ENCODE results near the gene SUSD4.
"Not testable (repeated sequence)": the region's sequence is repeated elsewhere in the genome, so short reads cannot be mapped to it uniquely, and the experiment has no call there.

The SUSD4 gene

DNA sequence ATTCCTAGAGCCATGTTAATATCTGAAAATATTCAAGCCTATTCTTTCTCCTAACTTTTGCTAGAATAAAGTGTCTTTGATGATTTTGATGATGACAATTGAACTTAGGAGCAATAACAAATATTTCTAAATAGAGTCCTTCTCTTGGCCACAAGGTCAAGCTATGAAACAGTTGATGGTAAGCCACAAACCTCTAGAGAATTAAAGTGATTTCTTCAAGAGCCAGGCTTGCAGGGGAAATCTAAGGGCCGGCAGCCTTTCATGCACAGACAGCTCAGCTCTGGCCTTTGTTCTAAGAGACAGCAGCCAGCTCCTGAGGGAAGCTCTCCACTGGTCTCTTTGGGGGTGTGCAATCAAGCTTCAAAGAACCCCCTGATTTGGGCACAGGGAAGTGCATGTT, 59.0 kb downstream of the SUSD4 start:
- Mint-ChIP-seq H3K27me3 (no peaks in the 10 kb centered on the region), H3K4me3 (no peak overlapping the region), H3K9me3 (ENCODE audit: low read depth) (peaks cover 6% of the 10 kb centered on the region), H3K4me1 (ENCODE audit: low read depth) (peaks cover 37% of the 10 kb centered on the region), H3K36me3 (no peaks in the 10 kb centered on the region), H3K27ac (no peak overlapping the region)

- H3K27ac Mint-ChIP-seq, result peak overlapping the region; percentile 62
- H3K9me3 Mint-ChIP-seq (ENCODE audit: low read depth), result peaks cover 6% of the 10 kb centered on the region
- peaks cover 33% of the 10 kb centered on the region for H3K4me1 Mint-ChIP-seq (ENCODE audit: low read depth)
- H3K36me3 Mint-ChIP-seq, result no peaks in the 10 kb centered on the region
- H3K4me3 Mint-ChIP-seq, result peak overlapping the region; percentile 45
- no peaks in the 10 kb centered on the region for H3K27me3 Mint-ChIP-seq
Observed at GRCh38 chr1:223301371-223301770, 62.6 kb downstream of the SUSD4 start.

GRCh38 chr1:223299553-223299952, 64.4 kb downstream of the SUSD4 start:
- peaks cover 6% of the 10 kb centered on the region for H3K9me3 Mint-ChIP-seq (ENCODE audit: low read depth)
- no peak overlapping the region for H3K4me3 Mint-ChIP-seq
- no peak overlapping the region for H3K27ac Mint-ChIP-seq
- H3K36me3 Mint-ChIP-seq, result no peaks in the 10 kb centered on the region
- no peaks in the 10 kb centered on the region for H3K27me3 Mint-ChIP-seq
- H3K4me1 Mint-ChIP-seq (ENCODE audit: low read depth), result peaks cover 33% of the 10 kb centered on the region

DNA sequence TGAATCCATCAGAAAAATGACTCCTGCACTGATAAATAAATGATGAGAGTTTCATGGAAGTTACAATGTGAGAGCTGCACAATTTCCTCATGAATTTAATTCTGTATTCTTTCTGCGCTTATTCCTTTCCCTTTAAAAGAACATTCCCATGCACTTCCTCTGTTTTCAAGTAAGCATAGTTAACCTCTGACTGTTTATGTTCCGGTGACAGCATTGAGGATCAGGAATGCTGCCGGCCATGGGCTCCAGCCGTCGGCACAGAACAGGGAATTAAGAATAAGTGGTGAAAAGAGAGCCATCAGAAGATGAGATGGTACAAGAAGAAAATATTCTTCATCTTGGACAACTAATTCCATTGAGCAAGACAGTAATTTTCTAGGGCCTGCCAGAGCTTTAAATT, 65.3 kb downstream of the SUSD4 start:
- Mint-ChIP-seq H3K4me3 (no peak overlapping the region), H3K27me3 (no peaks in the 10 kb centered on the region), H3K27ac (no peak overlapping the region), H3K36me3 (no peaks in the 10 kb centered on the region), H3K9me3 (ENCODE audit: low read depth) (peaks cover 5% of the 10 kb centered on the region), H3K4me1 (ENCODE audit: low read depth) (peaks cover 33% of the 10 kb centered on the region)

GRCh38 chr1:223297800-223298199, 66.2 kb downstream of the SUSD4 start:
- Mint-ChIP-seq H3K4me1 (ENCODE audit: low read depth) (peaks cover 33% of the 10 kb centered on the region), H3K4me3 (no peak overlapping the region), H3K9me3 (ENCODE audit: low read depth) (no peaks in the 10 kb centered on the region), H3K27ac (no peak overlapping the region), H3K27me3 (no peaks in the 10 kb centered on the region), H3K36me3 (no peaks in the 10 kb centered on the region)

DNA sequence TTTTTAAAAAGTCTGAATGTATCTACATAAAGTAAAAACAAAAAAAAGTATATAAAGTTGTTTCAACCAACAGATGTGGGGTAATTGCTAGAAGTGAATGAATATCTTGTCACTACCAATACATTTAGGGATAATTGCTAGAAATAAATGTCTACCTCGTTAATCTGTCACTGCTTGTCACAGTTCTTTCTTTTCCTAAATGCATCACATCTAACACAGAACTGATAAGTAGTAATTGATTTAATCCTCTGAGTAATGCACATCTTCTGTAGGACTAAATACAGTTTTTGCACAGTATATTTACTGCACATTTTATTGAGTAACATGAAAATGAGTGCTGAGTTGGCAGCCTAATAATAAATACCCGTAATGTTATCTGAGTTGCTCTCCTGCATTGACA, 72.2 kb downstream of the SUSD4 start:
- Mint-ChIP-seq H3K36me3 (peaks cover 3% of the 10 kb centered on the region), H3K4me3 (no peak overlapping the region), H3K27ac (no peak overlapping the region), H3K9me3 (ENCODE audit: low read depth) (no peaks in the 10 kb centered on the region), H3K27me3 (no peaks in the 10 kb centered on the region), H3K4me1 (ENCODE audit: low read depth) (peaks cover 1% of the 10 kb centered on the region)

GRCh38 chr1:223290397-223290796, 73.6 kb downstream of the SUSD4 start:
- peaks cover 6% of the 10 kb centered on the region for H3K36me3 Mint-ChIP-seq
- H3K27me3 Mint-ChIP-seq, result no peaks in the 10 kb centered on the region
- H3K27ac Mint-ChIP-seq, result no peak overlapping the region
- no peak overlapping the region for H3K4me3 Mint-ChIP-seq
- no peaks in the 10 kb centered on the region for H3K9me3 Mint-ChIP-seq (ENCODE audit: low read depth)
- peaks cover 1% of the 10 kb centered on the region for H3K4me1 Mint-ChIP-seq (ENCODE audit: low read depth)

DNA sequence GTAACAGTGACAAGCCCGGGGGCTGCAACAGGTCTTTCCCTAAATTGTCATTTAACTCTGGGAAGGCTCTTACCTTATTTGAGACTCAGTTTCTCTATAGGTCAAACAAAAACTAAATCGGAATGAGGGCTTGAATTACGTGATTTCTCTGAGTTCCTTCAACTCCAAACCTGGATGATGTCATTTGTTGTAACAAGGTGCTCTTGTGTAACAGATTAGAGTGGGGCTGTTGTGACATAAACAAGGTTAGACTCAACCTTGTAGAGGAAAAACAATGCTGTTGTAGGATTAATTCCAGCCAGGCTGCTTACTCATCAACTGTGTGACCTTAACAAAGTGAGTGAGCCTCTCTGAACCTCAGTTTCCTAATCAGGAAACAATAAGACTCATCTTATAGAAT, 74.4 kb downstream of the SUSD4 start:
- Mint-ChIP-seq H3K9me3 (ENCODE audit: low read depth) (no peaks in the 10 kb centered on the region), H3K4me1 (ENCODE audit: low read depth) (peaks cover 1% of the 10 kb centered on the region), H3K4me3 (no peak overlapping the region), H3K36me3 (peaks cover 8% of the 10 kb centered on the region), H3K27ac (no peak overlapping the region), H3K27me3 (no peaks in the 10 kb centered on the region)

GRCh38 chr1:223288826-223289225, 75.2 kb downstream of the SUSD4 start:
- Mint-ChIP-seq H3K27me3 (no peaks in the 10 kb centered on the region), H3K4me3 (no peak overlapping the region), H3K4me1 (ENCODE audit: low read depth) (peaks cover 1% of the 10 kb centered on the region), H3K36me3 (peaks cover 10% of the 10 kb centered on the region), H3K27ac (no peak overlapping the region), H3K9me3 (ENCODE audit: low read depth) (no peaks in the 10 kb centered on the region)

- Mint-ChIP-seq H3K4me1 (ENCODE audit: low read depth) (peaks cover under 1% of the 10 kb centered on the region), H3K27ac (no peak overlapping the region), H3K4me3 (no peak overlapping the region), H3K9me3 (ENCODE audit: low read depth) (no peaks in the 10 kb centered on the region), H3K27me3 (no peaks in the 10 kb centered on the region), H3K36me3 (peaks cover 7% of the 10 kb centered on the region)
Observed at GRCh38 chr1:223285452-223285851, 78.5 kb downstream of the SUSD4 start.

DNA sequence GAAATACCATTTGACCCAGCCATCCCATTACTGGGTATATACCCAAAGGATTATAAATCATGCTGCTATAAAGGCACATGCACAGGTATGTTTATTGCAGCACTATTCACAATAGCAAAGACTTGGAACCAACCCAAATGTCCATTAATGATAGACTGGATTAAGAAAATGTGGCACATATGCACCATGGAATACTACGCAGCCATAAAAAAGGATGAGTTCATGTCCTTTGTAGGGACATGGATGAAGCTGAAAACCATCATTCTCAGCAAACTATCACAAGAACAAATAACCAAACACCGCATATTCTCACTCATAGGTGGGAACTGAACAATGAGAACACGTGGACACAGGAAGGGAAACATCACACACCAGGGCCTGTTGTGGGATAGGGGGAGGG, 80.3 kb downstream of the SUSD4 start:
- H3K9me3 Mint-ChIP-seq (ENCODE audit: low read depth); H3K27me3 Mint-ChIP-seq; H3K36me3 Mint-ChIP-seq; H3K27ac Mint-ChIP-seq; H3K4me3 Mint-ChIP-seq; H3K4me1 Mint-ChIP-seq (ENCODE audit: low read depth): not testable (repeated sequence)

DNA sequence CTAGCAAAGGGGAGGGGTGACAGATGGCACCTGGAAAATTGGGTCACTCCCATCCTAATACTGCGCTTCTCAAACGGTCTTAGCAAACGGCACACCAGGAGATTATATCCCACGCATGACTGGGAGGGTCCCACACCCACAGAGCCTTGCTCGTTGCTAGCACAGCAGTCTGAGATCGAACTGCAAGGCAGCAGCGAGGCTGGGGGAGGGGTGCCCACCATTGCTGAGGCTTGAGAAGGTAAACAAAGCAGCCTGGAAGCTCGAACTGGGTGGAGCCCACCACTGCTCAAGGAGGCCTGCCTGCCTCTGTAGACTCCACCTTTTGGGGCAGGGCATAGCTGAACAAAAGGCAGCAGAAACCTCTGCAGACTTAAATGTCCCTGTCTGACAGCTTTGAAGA, 85.7 kb downstream of the SUSD4 start:
- H3K9me3 Mint-ChIP-seq (ENCODE audit: low read depth); H3K4me1 Mint-ChIP-seq (ENCODE audit: low read depth); H3K36me3 Mint-ChIP-seq; H3K27me3 Mint-ChIP-seq; H3K27ac Mint-ChIP-seq; H3K4me3 Mint-ChIP-seq: not testable (repeated sequence)

DNA sequence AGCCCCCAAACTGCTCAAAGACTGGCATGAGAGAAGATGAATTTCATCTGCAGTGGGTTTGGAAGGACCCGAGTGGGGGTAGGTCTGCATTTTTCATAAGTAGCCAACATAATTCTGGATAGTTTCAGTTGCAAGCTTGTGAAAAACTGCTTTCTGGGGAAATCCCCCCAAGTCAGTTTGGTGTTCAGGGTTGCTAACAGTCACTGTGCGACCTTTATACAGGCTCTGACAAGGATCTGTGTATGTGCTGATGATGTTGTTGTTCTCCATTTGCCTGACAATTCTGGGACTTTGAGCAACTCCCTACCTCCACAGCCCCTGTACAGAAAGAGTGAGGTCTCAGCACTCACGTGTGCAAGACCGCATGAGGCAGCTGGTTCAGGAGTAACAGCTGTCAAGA, 87.9 kb downstream of the SUSD4 start:
- Mint-ChIP-seq H3K27me3 (no peaks in the 10 kb centered on the region), H3K9me3 (ENCODE audit: low read depth) (no peaks in the 10 kb centered on the region), H3K27ac (no peak overlapping the region), H3K4me1 (ENCODE audit: low read depth) (peaks cover 2% of the 10 kb centered on the region), H3K36me3 (peaks cover 4% of the 10 kb centered on the region), H3K4me3 (no peak overlapping the region)

DNA sequence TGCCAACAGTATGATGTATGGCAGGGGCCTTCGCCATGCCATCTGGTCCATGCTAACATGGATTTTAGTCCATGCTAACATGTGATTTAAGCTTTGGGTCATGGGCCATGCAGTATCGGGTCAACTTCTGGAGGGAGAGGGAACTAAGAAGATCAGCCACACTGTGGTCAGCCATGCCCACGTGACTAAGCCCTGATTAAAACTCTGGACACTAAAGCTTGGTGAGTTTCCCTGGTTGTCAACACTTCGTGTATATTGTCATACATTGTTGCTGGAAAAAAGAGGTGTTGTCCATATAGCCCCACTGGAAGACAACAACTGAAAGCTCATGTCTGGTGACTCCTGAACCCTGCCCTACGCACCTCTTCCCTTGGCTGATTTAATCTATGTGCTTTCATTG, 90.5 kb downstream of the SUSD4 start:
- H3K36me3 Mint-ChIP-seq, result peaks cover 3% of the 10 kb centered on the region
- peaks cover 6% of the 10 kb centered on the region for H3K4me1 Mint-ChIP-seq (ENCODE audit: low read depth)
- H3K4me3 Mint-ChIP-seq, result no peak overlapping the region
- no peak overlapping the region for H3K27ac Mint-ChIP-seq
- no peaks in the 10 kb centered on the region for H3K27me3 Mint-ChIP-seq
- no peaks in the 10 kb centered on the region for H3K9me3 Mint-ChIP-seq (ENCODE audit: low read depth)

DNA sequence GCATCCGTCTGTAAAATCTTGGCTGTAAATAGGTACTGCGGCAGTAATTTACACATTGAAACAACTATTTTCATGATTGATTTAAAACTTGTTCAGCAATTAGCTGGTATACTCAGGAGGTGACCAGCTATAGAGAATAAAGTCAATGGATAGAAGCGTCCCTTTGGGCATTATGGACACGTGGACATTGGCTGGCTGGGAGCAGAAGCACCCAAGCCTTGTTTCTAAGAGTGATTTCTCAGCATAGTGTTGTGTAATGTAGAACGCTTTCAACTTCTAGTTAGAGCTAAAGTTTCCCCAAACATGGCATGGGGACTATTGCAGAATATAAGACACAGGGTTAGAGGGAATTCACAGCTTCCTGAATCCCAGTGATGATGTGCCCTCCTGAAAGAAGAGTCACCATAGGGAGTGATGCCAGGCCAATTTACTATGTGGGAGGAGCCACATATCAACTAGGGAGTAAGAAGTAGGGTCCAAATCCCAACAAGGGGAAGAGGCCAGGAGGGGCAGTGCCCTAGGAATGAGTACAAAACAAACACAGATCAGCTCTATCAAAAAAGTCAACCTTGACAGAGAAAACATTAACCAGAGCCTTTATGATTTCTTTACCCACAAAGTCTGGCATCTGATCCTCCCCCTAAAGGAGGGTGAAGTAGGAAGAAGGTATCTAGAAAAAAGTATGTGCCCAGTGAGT, 92.7 kb downstream of the SUSD4 start:
- H3K4me3 Mint-ChIP-seq, result no peak overlapping the region
- no peaks in the 10 kb centered on the region for H3K9me3 Mint-ChIP-seq (ENCODE audit: low read depth)
- H3K27ac Mint-ChIP-seq, result no peak overlapping the region
- no peaks in the 10 kb centered on the region for H3K27me3 Mint-ChIP-seq
- peaks cover 4% of the 10 kb centered on the region for H3K36me3 Mint-ChIP-seq
- H3K4me1 Mint-ChIP-seq (ENCODE audit: low read depth), result peaks cover 5% of the 10 kb centered on the region

DNA sequence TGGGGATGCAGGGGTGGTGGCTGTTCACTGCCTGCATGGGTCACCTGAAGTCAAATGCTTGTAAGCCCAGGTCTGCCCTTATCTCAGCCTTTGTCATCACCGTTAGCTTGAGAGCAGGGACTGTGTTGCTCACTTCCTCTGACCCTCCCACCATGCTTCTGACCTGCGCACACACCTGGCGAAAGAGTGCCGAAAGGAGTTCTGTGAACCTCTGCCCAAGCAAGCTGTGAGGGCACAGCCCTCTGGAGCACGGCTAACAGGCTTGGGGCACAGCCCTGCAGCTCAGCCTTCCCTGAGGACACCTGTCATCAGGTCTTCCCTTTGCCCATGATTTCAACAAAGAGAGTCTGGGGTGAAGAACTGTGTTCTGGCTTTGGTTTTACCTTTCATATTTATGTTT, 93.8 kb downstream of the SUSD4 start:
- H3K27ac Mint-ChIP-seq, result no peak overlapping the region
- no peaks in the 10 kb centered on the region for H3K9me3 Mint-ChIP-seq (ENCODE audit: low read depth)
- peaks cover 6% of the 10 kb centered on the region for H3K4me1 Mint-ChIP-seq (ENCODE audit: low read depth)
- H3K27me3 Mint-ChIP-seq, result no peaks in the 10 kb centered on the region
- peaks cover 4% of the 10 kb centered on the region for H3K36me3 Mint-ChIP-seq
- no peak overlapping the region for H3K4me3 Mint-ChIP-seq
